OCI-LY7 (cell line): ENCODE measurements around the gene PPT2. TPM values are rescaled to one million over a fixed set of nuclear protein-coding genes. Genes with fewer than 3 reads are reported as not detected.
A peak's percentile ranks its signal among the peaks of the same experiment; 100 is the strongest.

Experiments used
- BruUV-seq: library from RNA; stranded (reverse); fragments of 400-500 nt; replicated peaks from 2 replicates; lab custom pipeline; 2021; lab: Mats Ljungman, UMichigan
- CTCF ChIA-PET: fragments of 300-600 bp; sonication (Branson Sonifier 250); formaldehyde crosslinking; loops from one replicate; lab custom pipeline; 2022; ENCODE audit warnings: antibody characterized with exemption; ENCODE audit not compliant: unreplicated experiment; lab: Charles Lee
- POLR2A ChIA-PET: fragments of 300-600 bp; sonication (Branson Sonifier 250); formaldehyde crosslinking; loops from one replicate; lab custom pipeline; 2022; ENCODE audit warnings: antibody characterized with exemption; lab: Charles Lee
- DNase-seq: peaks from one replicate; pipeline ENCODE4 v3.0.0-alpha.2; 2015; ENCODE audit warnings: low spot score
- H2AFZ ChIP-seq: fragments of 200-600 bp; sonication (generic), shearing (Covaris generic); 2 replicates; pipeline ENCODE4 v1.6.1; 2014; ENCODE audit warnings: mild to moderate bottlenecking, antibody characterized with exemption, low read length, moderate library complexity
- H3K27ac ChIP-seq: fragments of 200-600 bp; sonication (generic); 2 replicates; pipeline ENCODE4 v1.5.1; 2014; ENCODE audit warnings: mixed run types, low read depth, mild to moderate bottlenecking, moderate library complexity, low read length, inconsistent platforms; ENCODE audit not compliant: poor library complexity, severe bottlenecking
- H3K36me3 ChIP-seq: fragments of 200-600 bp; sonication (generic); 2 replicates; pipeline ENCODE4 v1.6.1; 2014; ENCODE audit warnings: mild to moderate bottlenecking, antibody characterized with exemption, low read length, moderate library complexity, mixed read lengths; ENCODE audit not compliant: insufficient read depth
- H3K4me1 ChIP-seq: fragments of 200-600 bp; sonication (generic); 2 replicates; pipeline ENCODE4 v1.5.1; 2014; ENCODE audit warnings: mild to moderate bottlenecking, low read length; ENCODE audit not compliant: insufficient read depth, poor library complexity, severe bottlenecking
- H3K4me2 ChIP-seq: fragments of 200-600 bp; sonication (generic); 2 replicates; pipeline ENCODE4 v1.6.1; 2014; ENCODE audit warnings: mild to moderate bottlenecking, low read length
- H3K4me3 ChIP-seq: fragments of 200-600 bp; sonication (generic); 2 replicates; pipeline ENCODE4 v1.5.1; 2014; ENCODE audit warnings: mild to moderate bottlenecking, low read depth, low read length; ENCODE audit not compliant: poor library complexity, severe bottlenecking
- H3K79me2 ChIP-seq: fragments of 200-600 bp; sonication (generic); 2 replicates; pipeline ENCODE4 v1.6.1; 2016; ENCODE audit warnings: low read depth, mild to moderate bottlenecking, low read length, moderate library complexity, mixed read lengths; ENCODE audit not compliant: insufficient read depth
- H3K9me2 ChIP-seq: fragments of 200-600 bp; sonication (generic); 2 replicates; pipeline ENCODE4 v1.6.1; 2016; ENCODE audit warnings: mild to moderate bottlenecking, low read length, mixed read lengths; ENCODE audit not compliant: insufficient read depth
- H3K9me3 ChIP-seq: fragments of 200-600 bp; sonication (generic); 2 replicates; pipeline ENCODE4 v1.6.1; 2014; ENCODE audit warnings: mild to moderate bottlenecking, mixed run types, low read length, mixed read lengths
- H4K20me1 ChIP-seq: fragments of 200-600 bp; sonication (generic); 2 replicates; pipeline ENCODE4 v1.6.1; 2014; ENCODE audit warnings: mild to moderate bottlenecking, antibody characterized with exemption, low read length, moderate library complexity, mixed read lengths; ENCODE audit not compliant: insufficient read depth
- EZH2phosphoT487 ChIP-seq: fragments of 200-600 bp; sonication (generic); IDR thresholded peaks from 2 replicates; pipeline ENCODE4 v1.6.1; 2018; ENCODE audit warnings: low read depth, borderline replicate concordance, mild to moderate bottlenecking, mixed run types, antibody characterized with exemption, low read length, moderate library complexity, mixed read lengths
- intact Hi-C: fragments of 100-400 bp; cut with micrococcal nuclease; formaldehyde crosslinking; loops from one replicate; pipeline ENCODE4 v1.10.0; 2022; ENCODE audit not compliant: unreplicated experiment
- total RNA-seq, 2 experiments: library from RNA; depleted of rRNA in 1 of 2; stranded (reverse); fragments of >200 nt in 1 of 2; shearing (Covaris generic) in 1 of 2; gene quantifications; 2 replicates each; pipeline ENCODE4 v1.2.3, GENCODE V29; 2014 to 2022
- TF ChIP-seq, protein P1 (sequence below): fragments of 200-600 bp; sonication (generic); conservative IDR thresholded peaks from 2 replicates; pipeline ENCODE4 v1.5.1; 2014; ENCODE audit warnings: mild to moderate bottlenecking, antibody characterized with exemption, low read length, moderate library complexity, mixed read lengths

The PPT2 gene
- total RNA-seq, 2 experiments from 2014 or later = 39.0 to 111 TPM

DNA sequence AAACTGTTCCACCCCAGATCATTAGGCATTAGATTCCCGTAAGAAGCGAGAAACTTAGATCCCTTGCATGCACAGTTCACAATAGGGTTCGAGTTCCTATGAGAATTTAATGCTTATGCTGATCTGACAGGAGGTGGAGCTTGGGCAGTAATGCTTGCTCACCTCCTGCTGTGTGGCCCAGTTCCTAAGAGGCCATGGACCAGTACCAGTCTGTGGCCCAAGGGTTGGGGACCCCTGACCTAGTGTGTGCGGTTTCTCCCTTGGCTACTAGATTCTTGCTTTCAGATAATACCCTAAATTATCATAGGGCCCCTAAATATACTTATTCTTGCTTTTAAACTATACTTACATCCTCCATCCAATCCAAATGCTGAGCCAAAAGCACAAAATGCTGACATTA is 40.4 kb downstream of the PPT2 start:
- H3K4me1 ChIP-seq = peaks cover 55% of the 10 kb centered on the region
- intact Hi-C loops = loop anchor here (2.0 kb wide), 2 partner anchors 30 to 76 kb away; partner anchors contain the start of gene NOTCH4
- POLR2A ChIA-PET = no interaction called here

DNA sequence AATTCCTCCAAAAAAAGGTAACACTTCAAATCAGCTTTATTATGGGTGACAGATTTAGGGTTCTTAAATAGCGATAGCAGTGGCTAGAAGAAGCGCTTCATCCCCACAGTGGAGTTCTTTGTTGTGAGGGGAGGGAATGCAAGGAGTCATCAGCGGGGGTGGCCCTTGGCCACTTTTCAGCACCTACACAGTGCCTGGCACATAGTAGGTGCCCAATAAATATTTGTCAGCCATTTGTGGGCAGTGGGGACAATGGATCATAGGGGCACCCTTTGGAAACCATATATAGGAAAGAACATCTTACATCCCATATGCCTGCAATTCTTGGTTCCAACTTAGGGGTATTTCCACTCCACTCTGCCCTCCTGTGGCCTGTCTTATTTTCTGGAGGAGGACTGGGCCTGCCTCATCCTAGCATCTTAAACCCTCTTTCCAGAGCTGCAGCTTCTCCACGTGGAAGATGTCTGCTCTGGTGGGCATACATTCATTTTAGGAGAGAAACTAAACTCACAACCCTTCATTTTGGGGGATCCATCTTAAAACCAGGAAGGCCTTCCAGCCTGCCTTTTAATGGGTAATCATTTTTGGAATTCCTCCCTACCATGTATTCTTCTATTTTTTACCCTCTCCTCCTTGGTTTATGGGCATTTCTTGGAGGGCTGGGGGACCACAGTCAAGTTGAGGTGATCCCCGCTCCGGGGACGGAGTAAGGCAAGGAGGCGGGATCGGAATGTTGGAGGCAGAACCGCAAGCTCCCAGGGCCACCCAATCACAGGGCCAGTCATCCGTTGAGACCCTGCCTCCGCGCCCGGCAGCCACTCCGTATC is 41.1 kb downstream of the PPT2 start:
- intact Hi-C loops = loop anchor here (1.0 to 2.0 kb wide), 6 partner anchors 17 to 297 kb away; partner anchors contain the start of genes NOTCH4, PPT2 and RNF5
- Histone ChIP-seq H3K4me1 (peaks cover 54% of the 10 kb centered on the region), H3K4me2 (peak overlapping the region; percentile 86), H3K79me2 (peaks cover 19% of the 10 kb centered on the region; the same call in 1 of the 2 replicates), H3K9me3 (no peaks in the 10 kb centered on the region), H3K27ac (peak overlapping the region; percentile 79), H4K20me1 (no peaks in the 10 kb centered on the region), H2AFZ (peak overlapping the region; percentile 45; the same call in 1 of the 2 replicates), H3K9me2 (no peaks in the 10 kb centered on the region), H3K36me3 (no peaks in the 10 kb centered on the region), H3K4me3 (peak overlapping the region; percentile 79)
- TF ChIP-seq EZH2phosphoT487 = no peak
- TF ChIP-seq, protein P1, sequence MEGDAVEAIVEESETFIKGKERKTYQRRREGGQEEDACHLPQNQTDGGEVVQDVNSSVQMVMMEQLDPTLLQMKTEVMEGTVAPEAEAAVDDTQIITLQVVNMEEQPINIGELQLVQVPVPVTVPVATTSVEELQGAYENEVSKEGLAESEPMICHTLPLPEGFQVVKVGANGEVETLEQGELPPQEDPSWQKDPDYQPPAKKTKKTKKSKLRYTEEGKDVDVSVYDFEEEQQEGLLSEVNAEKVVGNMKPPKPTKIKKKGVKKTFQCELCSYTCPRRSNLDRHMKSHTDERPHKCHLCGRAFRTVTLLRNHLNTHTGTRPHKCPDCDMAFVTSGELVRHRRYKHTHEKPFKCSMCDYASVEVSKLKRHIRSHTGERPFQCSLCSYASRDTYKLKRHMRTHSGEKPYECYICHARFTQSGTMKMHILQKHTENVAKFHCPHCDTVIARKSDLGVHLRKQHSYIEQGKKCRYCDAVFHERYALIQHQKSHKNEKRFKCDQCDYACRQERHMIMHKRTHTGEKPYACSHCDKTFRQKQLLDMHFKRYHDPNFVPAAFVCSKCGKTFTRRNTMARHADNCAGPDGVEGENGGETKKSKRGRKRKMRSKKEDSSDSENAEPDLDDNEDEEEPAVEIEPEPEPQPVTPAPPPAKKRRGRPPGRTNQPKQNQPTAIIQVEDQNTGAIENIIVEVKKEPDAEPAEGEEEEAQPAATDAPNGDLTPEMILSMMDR = peak; percentile 81
- peak; percentile 71 for DNase-seq
- ChIA-PET POLR2A (interaction anchor here (0.5 to 1.2 kb wide), 3 partner anchors 16 to 67 kb away, joined by 4 to 5 read pairs (median 5); partner anchors contain the start of gene ATF6B), CTCF (no interaction called here)
- BruUV-seq = TSS peak; percentile 52

More for the DNA sequence above, 40.4 kb downstream of the PPT2 start:
- CTCF ChIA-PET = no interaction called here
- BruUV-seq = no TSS peak
- no peaks in the 10 kb centered on the region for H3K9me2 ChIP-seq
- peaks cover 23% of the 10 kb centered on the region; the same call in 1 of the 2 replicates for H3K79me2 ChIP-seq
- H3K9me3 ChIP-seq = no peaks in the 10 kb centered on the region
- H3K4me2 ChIP-seq = peak overlapping the region; percentile 86
- TF ChIP-seq, protein P1 = no peak
- no peak for TF ChIP-seq EZH2phosphoT487
- peak overlapping the region; percentile 79 for H3K4me3 ChIP-seq
- H4K20me1 ChIP-seq = no peaks in the 10 kb centered on the region
- no peak overlapping the region for H2AFZ ChIP-seq
- H3K27ac ChIP-seq = peak overlapping the region; percentile 79
- DNase-seq = no peak
- H3K36me3 ChIP-seq = no peaks in the 10 kb centered on the region

DNA sequence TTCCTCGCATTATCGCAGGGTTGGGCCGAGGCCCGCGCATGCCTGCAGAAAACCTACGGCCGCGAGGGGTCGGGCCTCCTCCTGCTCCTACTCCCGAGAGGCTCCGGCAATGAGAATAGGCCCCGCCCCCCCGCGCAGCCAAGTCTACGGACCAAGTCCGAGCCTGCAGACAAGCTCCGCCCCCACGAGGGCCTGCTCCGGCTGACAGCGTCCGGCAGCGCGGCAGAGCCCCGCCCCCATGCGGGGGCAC is 41.6 kb downstream of the PPT2 start:
- TF ChIP-seq EZH2phosphoT487 = no peak
- TF ChIP-seq, protein P1 = no peak
- Histone ChIP-seq H4K20me1 (no peaks in the 10 kb centered on the region), H3K9me3 (no peaks in the 10 kb centered on the region), H3K4me2 (peak overlapping the region; percentile 86), H3K79me2 (peaks cover 19% of the 10 kb centered on the region; the same call in 1 of the 2 replicates), H3K27ac (peak overlapping the region; percentile 79), H3K36me3 (no peaks in the 10 kb centered on the region), H3K4me3 (peak overlapping the region; percentile 79), H2AFZ (0 out of 2 replicates have a peak overlapping the region, but pooled peaks have one; percentile 59), H3K9me2 (no peaks in the 10 kb centered on the region), H3K4me1 (peaks cover 51% of the 10 kb centered on the region)
- intact Hi-C loops = loop anchor here (1.0 to 2.0 kb wide), 6 partner anchors 17 to 297 kb away; partner anchors contain the start of genes NOTCH4, PPT2 and RNF5
- peak; percentile 100 for DNase-seq
- BruUV-seq = no TSS peak
- ChIA-PET POLR2A (interaction anchor here (0.5 to 1.2 kb wide), 3 partner anchors 16 to 67 kb away, joined by 4 to 5 read pairs (median 5); partner anchors contain the start of gene ATF6B), CTCF (no interaction called here)
